ENCODE measurements around the gene PNCK.
A peak's percentile ranks its signal among the peaks of the same experiment; 100 is the strongest.

Gene PNCK

GRCh38 chrX:153649915-153650782 is 23.5 kb downstream of the PNCK start:
- TF ChIP-seq SNAI2 (CRISPR knock-in tag; IDR thresholded peaks at IDR 0.05) (no peak), TOX (CRISPR knock-in tag; IDR thresholded peaks at IDR 0.05; ENCODE audit: borderline replicate concordance) (no peak)
- ATAC-seq, result no peak

- no peak for TF ChIP-seq TCF4 (CRISPR knock-in tag; IDR thresholded peaks at IDR 0.05; ENCODE audit: borderline replicate concordance)
- no peak for TF ChIP-seq ZC3H10 (CRISPR knock-in tag; IDR thresholded peaks at IDR 0.05)
- TF ChIP-seq ISL1 (CRISPR knock-in tag; IDR thresholded peaks at IDR 0.05), result no peak
- no peak for TF ChIP-seq OSR1 (CRISPR knock-in tag; IDR thresholded peaks at IDR 0.05)
- TF ChIP-seq, protein P1, sequence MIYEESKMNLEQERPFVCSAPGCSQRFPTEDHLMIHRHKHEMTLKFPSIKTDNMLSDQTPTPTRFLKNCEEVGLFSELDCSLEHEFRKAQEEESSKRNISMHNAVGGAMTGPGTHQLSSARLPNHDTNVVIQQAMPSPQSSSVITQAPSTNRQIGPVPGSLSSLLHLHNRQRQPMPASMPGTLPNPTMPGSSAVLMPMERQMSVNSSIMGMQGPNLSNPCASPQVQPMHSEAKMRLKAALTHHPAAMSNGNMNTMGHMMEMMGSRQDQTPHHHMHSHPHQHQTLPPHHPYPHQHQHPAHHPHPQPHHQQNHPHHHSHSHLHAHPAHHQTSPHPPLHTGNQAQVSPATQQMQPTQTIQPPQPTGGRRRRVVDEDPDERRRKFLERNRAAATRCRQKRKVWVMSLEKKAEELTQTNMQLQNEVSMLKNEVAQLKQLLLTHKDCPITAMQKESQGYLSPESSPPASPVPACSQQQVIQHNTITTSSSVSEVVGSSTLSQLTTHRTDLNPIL (CRISPR knock-in tag; IDR thresholded peaks at IDR 0.05; ENCODE audit: low read depth), result no peak
- no peak for TF ChIP-seq TOX (CRISPR knock-in tag; IDR thresholded peaks at IDR 0.05; ENCODE audit: borderline replicate concordance)
- TF ChIP-seq RARB (CRISPR knock-in tag; IDR thresholded peaks at IDR 0.05), result no peak
- TF ChIP-seq ZFP3 (CRISPR knock-in tag; IDR thresholded peaks at IDR 0.05), result no peak
- no peak for TF ChIP-seq BACH2 (CRISPR knock-in tag; IDR thresholded peaks at IDR 0.05; ENCODE audit: borderline replicate concordance)
- TF ChIP-seq PPARA (CRISPR knock-in tag; IDR thresholded peaks at IDR 0.05; ENCODE audit: borderline replicate concordance), result no peak
- TF ChIP-seq, protein P2, sequence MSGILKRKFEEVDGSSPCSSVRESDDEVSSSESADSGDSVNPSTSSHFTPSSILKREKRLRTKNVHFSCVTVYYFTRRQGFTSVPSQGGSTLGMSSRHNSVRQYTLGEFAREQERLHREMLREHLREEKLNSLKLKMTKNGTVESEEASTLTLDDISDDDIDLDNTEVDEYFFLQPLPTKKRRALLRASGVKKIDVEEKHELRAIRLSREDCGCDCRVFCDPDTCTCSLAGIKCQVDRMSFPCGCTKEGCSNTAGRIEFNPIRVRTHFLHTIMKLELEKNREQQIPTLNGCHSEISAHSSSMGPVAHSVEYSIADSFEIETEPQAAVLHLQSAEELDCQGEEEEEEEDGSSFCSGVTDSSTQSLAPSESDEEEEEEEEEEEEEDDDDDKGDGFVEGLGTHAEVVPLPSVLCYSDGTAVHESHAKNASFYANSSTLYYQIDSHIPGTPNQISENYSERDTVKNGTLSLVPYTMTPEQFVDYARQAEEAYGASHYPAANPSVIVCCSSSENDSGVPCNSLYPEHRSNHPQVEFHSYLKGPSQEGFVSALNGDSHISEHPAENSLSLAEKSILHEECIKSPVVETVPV (CRISPR knock-in tag; IDR thresholded peaks at IDR 0.05), result no peak
- TF ChIP-seq CSDC2 (CRISPR knock-in tag; IDR thresholded peaks at IDR 0.05), result no peak
- no peak for TF ChIP-seq ZNF565 (CRISPR knock-in tag; conservative IDR thresholded peaks at IDR 0.05; ENCODE audit: low read depth)
- TF ChIP-seq TSHZ2 (CRISPR knock-in tag; IDR thresholded peaks at IDR 0.05), result no peak
- no peak for TF ChIP-seq ZNF70 (CRISPR knock-in tag; IDR thresholded peaks at IDR 0.05)
- TF ChIP-seq GLIS3 (CRISPR knock-in tag; IDR thresholded peaks at IDR 0.05), result no peak
- no peak for TF ChIP-seq ZFP30 (CRISPR knock-in tag; IDR thresholded peaks at IDR 0.05)
- ATAC-seq, result peak; percentile 82
Measured at GRCh38 chrX:153649178-153649914, 24.3 kb downstream of the PNCK start.

- ATAC-seq, result no peak
- TF ChIP-seq ARNTL (CRISPR knock-in tag; IDR thresholded peaks at IDR 0.05; ENCODE audit: borderline replicate concordance, low read depth), result no peak
- no peak for TF ChIP-seq ZNF565 (CRISPR knock-in tag; conservative IDR thresholded peaks at IDR 0.05; ENCODE audit: low read depth)
- TF ChIP-seq TSHZ2 (CRISPR knock-in tag; IDR thresholded peaks at IDR 0.05), result no peak
- TF ChIP-seq GLIS3 (CRISPR knock-in tag; IDR thresholded peaks at IDR 0.05), result no peak
- TF ChIP-seq, protein P3, sequence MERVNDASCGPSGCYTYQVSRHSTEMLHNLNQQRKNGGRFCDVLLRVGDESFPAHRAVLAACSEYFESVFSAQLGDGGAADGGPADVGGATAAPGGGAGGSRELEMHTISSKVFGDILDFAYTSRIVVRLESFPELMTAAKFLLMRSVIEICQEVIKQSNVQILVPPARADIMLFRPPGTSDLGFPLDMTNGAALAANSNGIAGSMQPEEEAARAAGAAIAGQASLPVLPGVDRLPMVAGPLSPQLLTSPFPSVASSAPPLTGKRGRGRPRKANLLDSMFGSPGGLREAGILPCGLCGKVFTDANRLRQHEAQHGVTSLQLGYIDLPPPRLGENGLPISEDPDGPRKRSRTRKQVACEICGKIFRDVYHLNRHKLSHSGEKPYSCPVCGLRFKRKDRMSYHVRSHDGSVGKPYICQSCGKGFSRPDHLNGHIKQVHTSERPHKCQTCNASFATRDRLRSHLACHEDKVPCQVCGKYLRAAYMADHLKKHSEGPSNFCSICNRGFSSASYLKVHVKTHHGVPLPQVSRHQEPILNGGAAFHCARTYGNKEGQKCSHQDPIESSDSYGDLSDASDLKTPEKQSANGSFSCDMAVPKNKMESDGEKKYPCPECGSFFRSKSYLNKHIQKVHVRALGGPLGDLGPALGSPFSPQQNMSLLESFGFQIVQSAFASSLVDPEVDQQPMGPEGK (CRISPR knock-in tag; IDR thresholded peaks at IDR 0.05; ENCODE audit: borderline replicate concordance), result no peak
- TF ChIP-seq, protein P2 (CRISPR knock-in tag; IDR thresholded peaks at IDR 0.05), result no peak
- no peak for TF ChIP-seq ZFP3 (CRISPR knock-in tag; IDR thresholded peaks at IDR 0.05)
- TF ChIP-seq ESRRG (CRISPR knock-in tag; IDR thresholded peaks at IDR 0.05), result no peak
- no peak for TF ChIP-seq TCF4 (CRISPR knock-in tag; IDR thresholded peaks at IDR 0.05; ENCODE audit: borderline replicate concordance)
- TF ChIP-seq, protein P1 (CRISPR knock-in tag; IDR thresholded peaks at IDR 0.05; ENCODE audit: low read depth), result no peak
Measured at GRCh38 chrX:153648358-153649177, 25.0 kb downstream of the PNCK start.
